PC-9 (cell line): ENCODE data around the gene DUXB. TPM values are rescaled to one million over a fixed set of nuclear protein-coding genes. Genes with fewer than 3 reads are reported as not detected.

Source experiments
- BruUV-seq: library from RNA; stranded (reverse); fragments of 400-500 nt; replicated peaks from 2 replicates; lab custom pipeline; 2021; lab: Mats Ljungman, UMichigan
- CTCF ChIA-PET: fragments of 300-600 bp; sonication (Branson Sonifier 250); formaldehyde crosslinking; loops from one replicate; lab custom pipeline; 2022; ENCODE audit warnings: antibody characterized with exemption; lab: Charles Lee
- POLR2A ChIA-PET: fragments of 300-600 bp; sonication (Branson Sonifier 250); formaldehyde crosslinking; loops from one replicate; lab custom pipeline; 2022; ENCODE audit warnings: antibody characterized with exemption; ENCODE audit not compliant: unreplicated experiment; lab: Charles Lee
- DNase-seq, 2 experiments: peaks; one replicate each; pipeline versions ENCODE4 v3.0.0 to v3.0.0-alpha.2; 2015 to 2022; ENCODE audit warnings: mixed read lengths in 1 of 2
- H2AFZ ChIP-seq: fragments of 200-600 bp; sonication (generic); 2 replicates; pipeline ENCODE4 v1.8.1; 2017; ENCODE audit warnings: antibody characterized with exemption
- H3F3A ChIP-seq: fragments of 200-600 bp; sonication (generic); 2 replicates; pipeline ENCODE4 v1.8.1; 2017; ENCODE audit warnings: antibody characterized with exemption, mild to moderate bottlenecking, low read depth; ENCODE audit not compliant: insufficient read depth
- H3K27ac ChIP-seq: fragments of 200-600 bp; sonication (generic); 2 replicates; pipeline ENCODE4 v1.6.1; 2016; ENCODE audit warnings: mixed run types
- H3K27me3 ChIP-seq: fragments of 200-600 bp; sonication (generic); 2 replicates; pipeline ENCODE4 v1.6.1; 2016; ENCODE audit warnings: low read depth, mixed run types; ENCODE audit not compliant: insufficient read depth
- H3K36me3 ChIP-seq: fragments of 200-600 bp; sonication (generic); 2 replicates; pipeline ENCODE4 v1.6.1; 2016; ENCODE audit warnings: low read depth, mixed run types
- H3K4me1 ChIP-seq: fragments of 200-600 bp; sonication (generic); replicated peaks from 2 replicates; pipeline ENCODE4 v1.6.1; 2016; ENCODE audit warnings: mixed run types; ENCODE audit not compliant: insufficient read depth
- H3K4me2 ChIP-seq: fragments of 200-600 bp; sonication (generic); 2 replicates; pipeline ENCODE4 v1.6.1; 2017; ENCODE audit warnings: mixed run types
- H3K4me3 ChIP-seq: fragments of 200-600 bp; sonication (generic); 2 replicates; pipeline ENCODE4 v1.6.1; 2016; ENCODE audit warnings: mixed run types
- H3K79me2 ChIP-seq: fragments of 200-600 bp; sonication (generic); 2 replicates; pipeline ENCODE4 v1.6.1; 2017; ENCODE audit warnings: low read depth, mixed run types
- H3K9me2 ChIP-seq: fragments of 200-600 bp; sonication (generic); 2 replicates; pipeline ENCODE4 v1.8.1; 2017; ENCODE audit warnings: mild to moderate bottlenecking; ENCODE audit not compliant: insufficient read depth
- H3K9me3 ChIP-seq: fragments of 200-600 bp; sonication (generic); 2 replicates; pipeline ENCODE4 v1.8.1; 2016; ENCODE audit warnings: low read depth; ENCODE audit not compliant: insufficient read depth
- H4K20me1 ChIP-seq: fragments of 200-600 bp; sonication (generic); 2 replicates; pipeline ENCODE4 v1.8.1; 2017; ENCODE audit not compliant: insufficient read depth
- CTCF ChIP-seq: fragments of 200-600 bp; sonication (generic); conservative IDR thresholded peaks from 2 replicates; pipeline ENCODE4 v1.6.1; 2017; ENCODE audit warnings: mixed run types, antibody characterized with exemption, mild to moderate bottlenecking, moderate library complexity
- EZH2 ChIP-seq: fragments of 200-600 bp; sonication (generic); IDR thresholded peaks from 2 replicates; pipeline ENCODE4 v1.8.0; 2017; ENCODE audit warnings: antibody characterized with exemption, low read depth
- intact Hi-C: fragments of 100-400 bp; cut with micrococcal nuclease; formaldehyde crosslinking; loops from one replicate; pipeline ENCODE4 v1.10.0; 2022; ENCODE audit not compliant: unreplicated experiment
- total RNA-seq: library from RNA; stranded (reverse); gene quantifications from 2 replicates; pipeline ENCODE4 v1.2.3, GENCODE V29; 2021

DUXB gene
- total RNA-seq, 1 experiment from 2014 or later = not detected

- POLR2A ChIA-PET = no interaction called here
- H3K4me3 ChIP-seq = no peak overlapping the region
These were observed 3.7 kb downstream of the DUXB start for GRCh38 chr16:75697571-75697970.

GRCh38 chr16:75695708-75696107, 5.6 kb downstream of the DUXB start:
- H3K79me2 ChIP-seq = no peaks in the 10 kb centered on the region
- no peaks in the 10 kb centered on the region for H3K4me1 ChIP-seq
- ChIA-PET POLR2A (no interaction called here), CTCF (no interaction called here)
- no peak overlapping the region for H2AFZ ChIP-seq
- no peak for DNase-seq
- intact Hi-C loops = no loop called here
- H3K9me2 ChIP-seq = no peaks in the 10 kb centered on the region; the same call in 1 of the 2 replicates
- no peak overlapping the region for H3K4me3 ChIP-seq
- BruUV-seq = no TSS peak
- H3F3A ChIP-seq = no peaks in the 10 kb centered on the region
- TF ChIP-seq EZH2 (no peak), CTCF (peak; percentile 41; the same call in 1 of the 2 replicates)
- no peak overlapping the region for H3K27ac ChIP-seq
- no peaks in the 10 kb centered on the region for H3K36me3 ChIP-seq
- H3K9me3 ChIP-seq = no peaks in the 10 kb centered on the region
- H3K4me2 ChIP-seq = no peak overlapping the region
- H4K20me1 ChIP-seq = no peaks in the 10 kb centered on the region
- no peaks in the 10 kb centered on the region for H3K27me3 ChIP-seq

More at GRCh38 chr16:75697571-75697970, 3.7 kb downstream of the DUXB start:
- no peak overlapping the region for H3K27ac ChIP-seq
- H4K20me1 ChIP-seq = no peaks in the 10 kb centered on the region
- no peaks in the 10 kb centered on the region for H3K9me3 ChIP-seq
- H3K4me1 ChIP-seq = no peaks in the 10 kb centered on the region
- H3K36me3 ChIP-seq = no peaks in the 10 kb centered on the region
- no peak overlapping the region for H2AFZ ChIP-seq
- CTCF ChIA-PET = no interaction called here
- no peaks in the 10 kb centered on the region; the same call in 1 of the 2 replicates for H3K9me2 ChIP-seq
- no peak for TF ChIP-seq CTCF
- TF ChIP-seq EZH2 = no peak
- no peaks in the 10 kb centered on the region for H3F3A ChIP-seq
- DNase-seq = no peak
- no TSS peak for BruUV-seq
- intact Hi-C loops = no loop called here
- H3K27me3 ChIP-seq = no peaks in the 10 kb centered on the region
- no peaks in the 10 kb centered on the region for H3K79me2 ChIP-seq
- no peak overlapping the region for H3K4me2 ChIP-seq

- CTCF ChIA-PET = no interaction called here
These were observed 13.9 kb downstream of the DUXB start for GRCh38 chr16:75687361-75687760.

More at GRCh38 chr16:75687361-75687760, 13.9 kb downstream of the DUXB start:
- Histone ChIP-seq H3K27me3 (no peaks in the 10 kb centered on the region; the same call in 1 of the 2 replicates), H3F3A (no peaks in the 10 kb centered on the region), H3K9me2 (no peaks in the 10 kb centered on the region), H3K36me3 (no peaks in the 10 kb centered on the region), H4K20me1 (no peaks in the 10 kb centered on the region), H3K4me2 (no peak overlapping the region), H3K27ac (no peak overlapping the region), H2AFZ (no peak overlapping the region), H3K4me3 (no peak overlapping the region), H3K9me3 (no peaks in the 10 kb centered on the region; the same call in 1 of the 2 replicates), H3K4me1 (no peaks in the 10 kb centered on the region), H3K79me2 (no peaks in the 10 kb centered on the region)
- intact Hi-C loops = no loop called here
- POLR2A ChIA-PET = no interaction called here
- no TSS peak for BruUV-seq
- no peak for TF ChIP-seq EZH2
- no peak for TF ChIP-seq CTCF
- no peak for DNase-seq
